Head of caudate nucleus (tissue), 42 donors: ENCODE results near the gene B4GALNT3.

ENCODE experiments used
- DNase-seq, 42 donors: peaks; one replicate each; pipeline versions ENCODE4 v3.0.0 to v3.0.0-alpha.2; 2020 to 2021; ENCODE audit warnings: mixed read lengths in 7 of 42
- intact Hi-C: fragments of 100-400 bp; cut with DNase I; formaldehyde crosslinking; loops from one replicate; pipeline ENCODE4 v1.15.0; 2022

The B4GALNT3 gene

DNA sequence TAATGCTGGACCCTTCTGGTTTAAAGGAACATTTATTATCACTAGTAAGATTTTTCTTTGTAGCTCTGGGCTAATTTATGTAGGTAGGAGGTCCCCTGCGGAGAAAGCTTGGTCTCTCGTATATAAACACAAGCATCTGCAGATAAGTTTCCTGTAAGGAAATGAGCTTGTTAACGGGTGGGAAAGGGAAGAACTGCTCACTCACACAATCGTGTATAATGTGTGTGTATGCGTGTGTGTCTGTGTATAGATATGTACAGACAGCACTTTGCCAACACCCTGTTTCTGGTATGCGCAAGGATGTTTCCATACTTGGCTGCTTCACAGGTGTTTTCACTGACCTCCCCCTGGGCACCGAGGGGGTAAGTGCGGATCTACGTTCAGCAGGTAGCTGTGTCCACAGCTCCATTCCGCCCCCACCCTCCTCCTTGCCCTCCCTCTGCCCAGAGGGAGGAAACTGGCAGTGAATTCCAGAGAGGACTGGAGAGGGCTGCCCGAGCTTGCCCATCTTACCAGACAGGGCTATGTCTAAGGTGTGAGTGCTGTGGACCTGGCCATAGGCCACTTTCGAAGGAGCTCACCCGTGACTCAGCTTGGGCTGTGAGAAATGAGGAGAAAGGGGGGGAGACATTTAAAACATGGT is 138.3 kb downstream of the B4GALNT3 start:
- intact Hi-C loops = no loop called here

DNA sequence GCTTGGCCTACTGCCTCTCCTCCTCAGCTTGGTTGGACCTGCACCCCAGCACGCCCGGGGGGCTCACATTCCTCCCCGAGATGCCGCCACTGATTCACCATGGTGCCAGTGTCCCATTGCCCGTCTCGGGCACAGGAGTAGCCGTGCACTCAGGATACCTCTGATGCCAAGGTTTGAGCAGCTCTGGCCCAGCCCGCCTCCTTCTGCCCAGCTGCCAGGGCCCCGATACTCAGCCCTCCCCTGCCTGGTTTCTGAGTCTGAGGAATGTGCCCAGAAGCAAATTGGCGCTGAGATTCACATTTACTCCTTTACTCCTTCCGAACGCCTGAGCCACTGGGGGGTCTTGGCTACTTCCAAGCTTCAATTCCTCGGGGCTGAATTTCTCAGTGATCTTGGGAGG is 140.0 kb downstream of the B4GALNT3 start:
- intact Hi-C loops = no loop called here
- peak in 1 of 42 donors; percentile 3 for DNase-seq

More for the DNA sequence above, 138.3 kb downstream of the B4GALNT3 start:
- DNase-seq = peak in 1 of 42 donors; percentile 8

DNA sequence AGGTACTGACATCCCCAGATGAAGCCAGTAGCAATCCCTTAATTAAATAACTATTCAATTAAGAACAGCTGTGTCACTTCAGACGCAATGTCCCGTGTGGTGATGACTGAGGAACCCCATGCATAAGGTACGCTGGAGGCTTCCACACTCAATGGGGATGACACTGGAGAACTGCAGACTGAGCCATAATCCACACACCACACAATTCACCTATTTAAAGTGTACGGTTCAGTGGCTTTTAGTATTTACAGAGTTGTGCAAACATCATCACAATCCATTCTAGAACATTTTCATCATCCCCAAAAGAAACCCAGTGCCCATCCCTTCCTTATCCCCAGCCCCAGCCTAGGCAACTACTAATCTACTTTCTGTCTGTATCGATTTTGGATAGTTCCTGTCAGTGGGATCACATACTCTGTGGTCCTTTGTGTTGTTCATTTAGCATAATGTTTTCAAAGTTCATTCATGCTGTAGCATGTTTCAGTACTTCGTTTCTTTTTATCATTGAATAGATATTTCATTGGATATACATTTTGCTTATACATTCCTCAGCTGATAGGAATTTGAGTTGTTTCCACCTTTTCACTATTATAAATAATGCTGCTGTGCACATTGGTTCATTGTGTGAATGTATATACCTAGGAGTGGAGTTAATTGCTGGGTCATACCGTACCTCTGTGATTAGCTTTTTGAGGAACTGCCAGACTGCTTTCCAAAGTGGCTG is 142.4 kb downstream of the B4GALNT3 start:
- DNase-seq = no peak
- intact Hi-C loops = no loop called here

DNA sequence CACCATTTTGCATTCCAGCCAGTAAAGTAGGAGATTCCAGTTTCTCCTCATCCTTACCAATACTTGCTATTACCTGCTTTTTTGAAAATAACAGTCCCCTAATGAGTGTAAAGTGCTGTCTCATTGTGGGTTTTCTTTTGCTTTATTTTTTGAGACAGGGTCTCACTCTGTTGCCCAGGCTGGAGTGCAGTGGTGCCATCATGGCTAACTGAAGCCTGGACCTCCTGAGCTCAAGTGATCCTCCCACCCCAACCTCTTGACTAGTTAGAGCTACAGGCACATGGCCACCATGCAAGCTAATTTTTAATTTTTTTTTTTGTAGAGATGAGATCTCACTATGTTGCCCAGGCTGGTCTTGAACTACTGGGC is 142.9 kb downstream of the B4GALNT3 start:
- DNase-seq = no peak
- intact Hi-C loops = no loop called here

DNA sequence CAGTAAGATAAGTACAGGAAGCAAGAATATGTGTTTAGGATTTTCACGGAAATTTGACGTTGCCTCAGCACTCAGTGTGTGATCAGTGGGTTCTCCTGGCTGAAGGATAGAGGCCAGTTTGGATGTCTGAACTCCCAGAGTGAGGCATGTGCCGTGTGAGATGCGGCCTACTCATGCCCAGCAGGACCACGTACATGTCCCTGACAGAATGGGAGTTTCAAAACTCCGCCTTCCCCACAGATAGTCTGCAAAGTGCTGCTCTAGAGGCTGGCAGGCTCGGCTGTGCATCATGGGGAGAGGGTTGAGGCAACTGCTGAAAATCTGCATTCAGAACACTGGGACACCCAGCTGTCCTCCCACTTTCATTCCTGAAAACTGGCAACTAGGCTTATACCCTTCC is 145.2 kb downstream of the B4GALNT3 start:
- DNase-seq = no peak
- intact Hi-C loops = no loop called here

DNA sequence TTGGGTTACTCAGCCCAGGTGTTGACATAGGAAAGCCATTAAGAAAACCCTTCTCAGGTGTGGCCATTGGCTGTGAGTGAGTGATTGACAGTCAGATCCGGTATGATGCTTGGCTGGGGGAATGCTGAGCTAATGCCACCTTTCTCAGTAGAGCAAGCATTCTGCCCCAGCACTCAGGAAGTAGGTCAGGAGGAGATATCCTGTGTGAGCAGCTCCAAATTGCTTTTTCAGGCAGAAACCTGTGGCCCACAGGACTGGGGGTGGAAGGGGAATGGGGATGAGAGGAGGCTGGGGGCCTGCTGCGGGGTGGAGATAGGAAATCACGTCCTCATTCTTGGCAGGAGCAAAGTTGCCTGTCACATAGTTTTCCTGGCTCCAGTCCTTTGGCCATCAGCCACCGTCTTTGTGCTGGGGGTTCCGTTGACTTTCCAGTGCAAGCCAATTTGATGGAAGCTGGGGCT is 147.8 kb downstream of the B4GALNT3 start:
- intact Hi-C loops = no loop called here
- peak in 22 of 42 donors; percentile 22 to 75 (median 38) for DNase-seq

DNA sequence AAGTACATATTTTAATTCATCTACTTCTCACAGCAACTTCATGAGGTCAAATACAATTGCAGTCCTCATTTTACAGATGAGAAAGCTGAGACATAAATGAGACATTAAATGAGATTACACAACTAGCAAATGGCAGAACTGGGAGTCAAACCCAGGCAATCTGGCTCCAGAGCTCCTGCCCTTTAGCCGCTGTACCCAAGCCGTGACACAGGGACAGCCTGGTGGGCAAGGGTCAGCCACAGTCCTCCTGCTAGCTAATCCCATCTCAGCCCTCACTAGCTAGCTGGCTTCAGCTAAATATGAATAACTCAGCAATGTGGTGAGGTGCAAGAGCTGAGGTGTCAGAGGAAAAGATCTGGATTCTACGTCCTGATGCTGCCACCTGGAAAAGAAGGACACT is 148.7 kb downstream of the B4GALNT3 start:
- peak in 1 of 42 donors; percentile 4 for DNase-seq
- intact Hi-C loops = no loop called here

DNA sequence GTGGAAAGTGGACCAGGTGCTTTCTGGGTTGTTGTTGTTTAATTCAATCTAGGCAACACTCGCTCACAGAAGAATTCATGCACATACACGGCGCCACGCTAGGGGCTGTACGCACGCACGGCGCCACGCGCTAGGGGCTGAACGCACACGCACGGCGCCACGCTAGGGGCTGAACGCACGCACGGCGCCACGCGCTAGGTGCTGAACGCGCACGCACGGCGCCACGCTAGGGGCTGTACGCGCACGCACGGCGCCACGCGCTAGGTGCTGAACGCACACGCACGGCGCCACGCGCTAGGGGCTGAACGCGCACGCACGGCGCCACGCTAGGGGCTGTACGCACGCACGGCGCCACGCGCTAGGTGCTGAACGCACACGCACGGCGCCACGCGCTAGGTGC is 149.2 kb downstream of the B4GALNT3 start:
- intact Hi-C loops = no loop called here
- DNase-seq = no peak

DNA sequence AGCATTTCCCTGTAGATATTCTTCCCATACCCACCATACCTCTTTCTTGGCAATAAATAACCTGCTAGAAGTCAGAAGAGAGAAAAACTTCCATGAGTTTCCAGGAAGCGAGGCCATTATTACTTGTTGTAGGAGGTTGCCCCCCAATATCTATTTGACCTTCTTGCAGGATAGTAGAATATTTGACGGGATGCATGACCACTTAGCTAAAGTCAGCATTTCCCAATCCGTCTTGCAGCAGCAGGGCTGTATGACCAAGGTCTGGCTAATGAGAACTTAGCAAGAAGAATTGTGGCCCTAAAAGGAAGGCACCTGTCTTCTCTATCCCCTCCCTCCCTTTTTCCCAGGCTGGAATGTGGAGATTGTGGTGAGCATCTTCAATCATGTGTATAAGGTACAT is 152.0 kb downstream of the B4GALNT3 start:
- intact Hi-C loops = no loop called here
- DNase-seq = no peak

DNA sequence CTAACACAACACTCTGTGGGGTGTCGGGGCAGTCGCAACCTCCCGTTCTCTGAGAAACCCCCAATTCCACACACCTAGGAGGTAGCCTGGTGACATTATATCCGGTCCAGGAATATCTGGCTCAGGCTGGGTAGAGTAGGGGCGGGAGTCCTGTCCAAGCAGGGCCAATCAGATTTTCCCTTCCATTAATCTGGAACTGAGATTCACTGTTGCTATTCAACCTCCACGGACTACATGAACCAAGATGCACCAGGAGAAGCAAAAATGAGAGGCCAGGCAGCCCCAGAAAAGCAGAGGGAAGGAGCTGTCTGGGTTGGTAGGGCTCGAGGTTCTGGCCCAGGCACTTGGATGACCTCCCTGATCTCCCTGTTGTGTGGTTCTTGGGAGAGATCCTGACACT is 152.6 kb downstream of the B4GALNT3 start:
- DNase-seq = no peak
- intact Hi-C loops = no loop called here

DNA sequence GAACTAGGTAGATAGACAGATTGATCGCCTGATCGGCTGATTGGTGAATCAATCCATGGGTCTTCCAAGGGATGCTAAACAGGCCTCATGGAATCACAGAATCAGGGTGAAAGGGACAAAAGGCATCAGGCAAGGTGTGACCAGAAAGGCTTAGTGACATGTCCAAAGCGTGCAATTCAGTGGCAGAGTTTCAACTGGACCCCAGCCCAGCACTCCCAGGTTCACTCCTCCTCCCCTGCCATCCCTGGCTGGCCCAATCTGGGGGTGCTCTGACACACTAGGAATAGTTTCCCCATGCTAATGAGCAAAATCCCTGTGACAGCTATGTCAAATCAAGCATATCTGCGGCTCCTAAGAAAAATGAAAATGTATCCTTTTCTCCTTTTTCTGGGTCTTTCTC is 153.1 kb downstream of the B4GALNT3 start:
- intact Hi-C loops = no loop called here
- peak in 1 of 42 donors; percentile 3 for DNase-seq
